Measurements from ENCODE around the gene MKRN2OS.

Gene MKRN2OS

GRCh38 chr3:12515631-12516030, 29.7 kb downstream of the MKRN2OS start:
- Histone ChIP-seq H3K36me3 (ENCODE audit: control insufficient read depth in 2 of 2, insufficient read depth in 1 of 2, low read length in 2 of 2) (peaks cover 4 to 16% of the 10 kb centered on the region in 2 experiments; a peak in 2 of 3 replicates), H3K9me3 (ENCODE audit: control insufficient read depth, insufficient read depth, low read depth, low read length) (no peaks in the 10 kb centered on the region), H3K27ac (ENCODE audit: extremely low read depth, low read depth, low read length) (no peak overlapping the region), H3K4me3 (ENCODE audit: low read depth, low read length) (no peak overlapping the region), H3K4me1 (ENCODE audit: control insufficient read depth, insufficient read depth, low read length) (peaks cover 5% of the 10 kb centered on the region)
- no peak for TF ChIP-seq OSR2 (tag by site-specific recombination; IDR thresholded peaks at IDR 0.05)
- TF ChIP-seq ZNF624 (tag by site-specific recombination; IDR thresholded peaks at IDR 0.05): no peak
- no peak for TF ChIP-seq ZNF596 (tag by site-specific recombination; IDR thresholded peaks at IDR 0.05)
- no peak for TF ChIP-seq ZNF404 (tag by site-specific recombination; IDR thresholded peaks at IDR 0.05)
- no peak for TF ChIP-seq ZNF548 (tag by site-specific recombination; IDR thresholded peaks at IDR 0.05)
- no peak for TF ChIP-seq ZNF670 (tag by site-specific recombination; IDR thresholded peaks at IDR 0.05; ENCODE audit: low read depth)
- no peak for TF ChIP-seq ZNF555 (tag by site-specific recombination; conservative IDR thresholded peaks at IDR 0.05)
- no peak for TF ChIP-seq ZNF423 (tag by site-specific recombination; IDR thresholded peaks at IDR 0.05)
- TF ChIP-seq ZNF274 (IDR thresholded peaks at IDR 0.05; ENCODE audit: low read length): no peak
- no peak for TF ChIP-seq ZNF274 (tag by site-specific recombination; IDR thresholded peaks at IDR 0.05; ENCODE audit: borderline replicate concordance)
- no peak for TF ChIP-seq ZNF114 (tag by site-specific recombination; IDR thresholded peaks at IDR 0.05)
- TF ChIP-seq ZBTB8A (tag by site-specific recombination; IDR thresholded peaks at IDR 0.05): no peak
- TF ChIP-seq ZNF398 (tag by site-specific recombination; IDR thresholded peaks at IDR 0.05): no peak
- TF ChIP-seq ZNF138 (tag by site-specific recombination; IDR thresholded peaks at IDR 0.05; ENCODE audit: borderline replicate concordance): no peak
- TF ChIP-seq ZNF184 (tag by site-specific recombination; IDR thresholded peaks at IDR 0.05): no peak
- TF ChIP-seq HOXD13 (CRISPR knock-in tag; IDR thresholded peaks at IDR 0.05; ENCODE audit: borderline replicate concordance): no peak
- TF ChIP-seq ZBTB26 (tag by site-specific recombination; optimal IDR thresholded peaks at IDR 0.05): no peak
- TF ChIP-seq ZNF529 (tag by site-specific recombination; IDR thresholded peaks at IDR 0.05; ENCODE audit: insufficient replicate concordance): no peak
- no peak for TF ChIP-seq FEZF1 (tag by site-specific recombination; IDR thresholded peaks at IDR 0.05)
- ChIA-PET POLR2A (interaction anchor here (0.7 kb wide), 1 partner anchor 1172 kb away, joined by 3 read pairs; no protein-coding TSS in a partner anchor), CTCF (no interaction called here)

GRCh38 chr3:12513694-12514446, 31.4 kb downstream of the MKRN2OS start:
- TF ChIP-seq ZNF433 (tag by site-specific recombination; IDR thresholded peaks at IDR 0.05; ENCODE audit: low read depth) (no peak), ZNF837 (tag by site-specific recombination; IDR thresholded peaks at IDR 0.05) (no peak), KLF8 (tag by site-specific recombination; IDR thresholded peaks at IDR 0.05) (no peak), ZNF223 (tag by site-specific recombination; IDR thresholded peaks at IDR 0.05) (no peak), ZSCAN30 (tag by site-specific recombination; IDR thresholded peaks at IDR 0.05) (no peak), MYNN (tag by site-specific recombination; IDR thresholded peaks at IDR 0.05; ENCODE audit: borderline replicate concordance) (no peak), YY1 (tag by site-specific recombination; IDR thresholded peaks at IDR 0.05) (no peak), ZNF76 (tag by site-specific recombination; IDR thresholded peaks at IDR 0.05; ENCODE audit: borderline replicate concordance, low read depth) (no peak), ZNF24 (tag by site-specific recombination; IDR thresholded peaks at IDR 0.05) (no peak), ZNF624 (tag by site-specific recombination; IDR thresholded peaks at IDR 0.05) (no peak)
- H3K9me3 ChIP-seq (ENCODE audit: control insufficient read depth, insufficient read depth, low read depth, low read length): no peaks in the 10 kb centered on the region
- POLR2A ChIA-PET: no interaction called here
- peaks cover 0 to 19% of the 10 kb centered on the region in 2 experiments; a peak in 2 of 3 replicates for H3K36me3 ChIP-seq (ENCODE audit: control insufficient read depth in 2 of 2, insufficient read depth in 1 of 2, low read length in 2 of 2)
- CTCF ChIA-PET: no interaction called here
- no peak overlapping the region for H3K27ac ChIP-seq (ENCODE audit: extremely low read depth, low read depth, low read length)
- no peak overlapping the region for H3K4me3 ChIP-seq (ENCODE audit: low read depth, low read length)
- H3K4me1 ChIP-seq (ENCODE audit: control insufficient read depth, insufficient read depth, low read length): peaks cover 5% of the 10 kb centered on the region

Measured in HEK293 (cell line).